Measurements from ENCODE around the gene TLE6. TPM values are rescaled to one million over a fixed set of nuclear protein-coding genes. Genes with fewer than 3 reads are reported as not detected.

Gene TLE6
- total and polyA plus RNA-seq, 2 of the 4 experiments (the other 2 are of a cell fraction) = under 0.01 to 0.17 TPM

DNA sequence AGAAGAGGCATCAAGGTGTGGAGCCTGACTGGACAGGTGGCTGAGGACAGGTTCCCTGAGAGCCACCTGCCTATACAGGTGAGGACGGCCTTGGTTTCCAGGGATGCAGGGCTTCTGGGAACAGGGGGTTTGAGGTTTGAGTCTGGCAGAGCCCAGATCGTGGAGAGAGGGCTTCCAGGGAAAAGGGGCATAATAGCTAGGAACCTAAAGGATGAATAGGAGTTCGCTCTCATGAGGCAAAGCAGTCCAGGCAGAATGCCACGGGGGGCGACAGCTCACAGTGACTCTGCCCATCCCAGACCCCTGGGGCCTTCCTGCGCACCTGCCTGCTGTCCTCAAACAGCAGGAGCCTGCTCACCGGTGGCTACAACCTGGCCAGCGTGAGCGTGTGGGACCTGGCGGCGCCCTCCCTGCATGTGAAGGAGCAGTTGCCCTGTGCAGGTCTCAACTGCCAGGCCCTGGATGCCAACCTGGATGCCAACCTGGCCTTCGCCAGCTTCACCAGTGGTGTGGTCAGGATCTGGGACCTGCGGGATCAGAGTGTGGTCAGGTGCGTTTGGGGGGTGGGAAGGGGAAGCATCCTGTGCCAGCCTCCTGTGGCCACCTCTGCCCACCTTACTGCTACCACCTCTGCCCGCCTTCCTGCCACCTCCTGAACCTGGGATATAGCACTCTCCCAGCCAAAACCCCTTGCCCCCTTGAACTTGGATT, 12.0 kb downstream of the TLE6 start:
- ATAC-seq (ENCODE audit: low read depth) = no peak
- DNase-seq = no peak

More for the DNA sequence above, 12.0 kb downstream of the TLE6 start:
- Histone ChIP-seq H3K27ac (ENCODE audit: insufficient read depth, low read length) (no peak overlapping the region), H4K5ac (ENCODE audit: low read depth, low read length) (no peak overlapping the region), H2BK5ac (ENCODE audit: low read depth, low read length, poor library complexity, severe bottlenecking) (no peak overlapping the region), H4K91ac (ENCODE audit: insufficient read depth, low read depth, low read length) (no peak overlapping the region), H3K4ac (ENCODE audit: low read depth, low read length) (no peak overlapping the region), H3K9me1 (ENCODE audit: insufficient read depth, low read length) (no peaks in the 10 kb centered on the region), H3K79me1 (ENCODE audit: low read depth in 1 of 2, low read length in 2 of 2) (no peaks in the 10 kb centered on the region), H3K14ac (replicated peaks; ENCODE audit: low read depth, low read length) (no peak overlapping the region), H3K9ac (ENCODE audit: low read depth, low read length) (no peak overlapping the region), H3K4me1 (ENCODE audit: control insufficient read depth, insufficient read depth, low read length) (no peaks in the 10 kb centered on the region; the same call in 1 of the 2 replicates), H4K8ac (ENCODE audit: low read depth in 2 of 2, low read length in 2 of 2) (no peak overlapping the region), H3K36me3 (ENCODE audit: control insufficient read depth, insufficient read depth, low read length) (no peaks in the 10 kb centered on the region), H3K18ac (ENCODE audit: low read depth, low read length) (no peak overlapping the region), H4K20me1 (ENCODE audit: insufficient read depth, low read length) (no peaks in the 10 kb centered on the region), H2BK15ac (ENCODE audit: low read depth, low read length) (no peak overlapping the region), H3K4me3 (ENCODE audit: insufficient read depth, low read depth, low read length) (no peak overlapping the region), H2AK5ac (ENCODE audit: low read depth, low read length) (no peak overlapping the region), H2BK20ac (ENCODE audit: low read depth, low read length) (no peak overlapping the region), H2AFZ (replicated peaks; ENCODE audit: low read length, poor library complexity) (no peak overlapping the region), H3K9me3 (ENCODE audit: control insufficient read depth, insufficient read depth, low read length) (no peaks in the 10 kb centered on the region), H3K4me2 (ENCODE audit: low read depth, low read length) (no peak overlapping the region), H3K56ac (ENCODE audit: extremely low read depth, insufficient read depth, low read length) (no peak overlapping the region), H2AK9ac (replicated peaks; ENCODE audit: low read depth, low read length, poor library complexity) (no peak overlapping the region), H3K27me3 (ENCODE audit: control insufficient read depth, insufficient read depth, low read length) (peaks cover 20% of the 10 kb centered on the region), H2BK120ac (ENCODE audit: low read depth, low read length) (no peak overlapping the region), H3K23ac (ENCODE audit: low read depth, low read length) (no peak overlapping the region)
- CTCF ChIA-PET = no interaction called here
- in situ Hi-C loops (cut with MboI; ENCODE audit: low sequenced_read_pairs) = no loop called here
- TF ChIP-seq MAZ (IDR thresholded peaks at IDR 0.05; ENCODE audit: borderline replicate concordance, low read depth, low read length) (no peak), NFE2L2 (IDR thresholded peaks at IDR 0.05; ENCODE audit: low read depth, low read length) (no peak), RAD21 (IDR thresholded peaks at IDR 0.05; ENCODE audit: low read length) (no peak), POLR2A (IDR thresholded peaks at IDR 0.05; ENCODE audit: low read depth, low read length) (no peak), USF2 (IDR thresholded peaks at IDR 0.05; ENCODE audit: low read depth, low read length) (no peak)
- TF ChIP-seq, protein P1, sequence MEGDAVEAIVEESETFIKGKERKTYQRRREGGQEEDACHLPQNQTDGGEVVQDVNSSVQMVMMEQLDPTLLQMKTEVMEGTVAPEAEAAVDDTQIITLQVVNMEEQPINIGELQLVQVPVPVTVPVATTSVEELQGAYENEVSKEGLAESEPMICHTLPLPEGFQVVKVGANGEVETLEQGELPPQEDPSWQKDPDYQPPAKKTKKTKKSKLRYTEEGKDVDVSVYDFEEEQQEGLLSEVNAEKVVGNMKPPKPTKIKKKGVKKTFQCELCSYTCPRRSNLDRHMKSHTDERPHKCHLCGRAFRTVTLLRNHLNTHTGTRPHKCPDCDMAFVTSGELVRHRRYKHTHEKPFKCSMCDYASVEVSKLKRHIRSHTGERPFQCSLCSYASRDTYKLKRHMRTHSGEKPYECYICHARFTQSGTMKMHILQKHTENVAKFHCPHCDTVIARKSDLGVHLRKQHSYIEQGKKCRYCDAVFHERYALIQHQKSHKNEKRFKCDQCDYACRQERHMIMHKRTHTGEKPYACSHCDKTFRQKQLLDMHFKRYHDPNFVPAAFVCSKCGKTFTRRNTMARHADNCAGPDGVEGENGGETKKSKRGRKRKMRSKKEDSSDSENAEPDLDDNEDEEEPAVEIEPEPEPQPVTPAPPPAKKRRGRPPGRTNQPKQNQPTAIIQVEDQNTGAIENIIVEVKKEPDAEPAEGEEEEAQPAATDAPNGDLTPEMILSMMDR (conservative IDR thresholded peaks at IDR 0.05; ENCODE audit: low read depth, low read length) = no peak
- POLR2A ChIA-PET (ENCODE audit: unreplicated experiment) = no interaction called here
- dilution Hi-C loops (cut with HindIII; ENCODE audit: low sequenced_read_pairs, unreplicated experiment) = no loop called here
- WGBS, 2 experiments (ENCODE audit: extremely low coverage in 2 of 2, insufficient read length in 1 of 2) = 91% methylated on average over 7 of the region's 15 CpGs; no CpG with 5 or more reads in 1 of the 2 experiments
- no TSS peak for BruUV-seq (replicated peaks)
- intact Hi-C loops (cut with micrococcal nuclease) = no loop called here
